AG04450 (cell line): Measurements from ENCODE around the gene FADS1. TPM values are rescaled to one million over a fixed set of nuclear protein-coding genes. Genes with fewer than 3 reads are reported as not detected.

Experiments used
- CTCF ChIA-PET: fragments of 300-600, 350-600 bp; formaldehyde crosslinking; extraction: SDS; loops from one replicate; lab custom pipeline; 2022; ENCODE audit warnings: antibody characterized with exemption, inconsistent platforms; lab: Charles Lee
- POLR2A ChIA-PET: fragments of 350-600 bp; formaldehyde crosslinking; extraction: SDS; loops from one replicate; lab custom pipeline; 2021; ENCODE audit warnings: antibody characterized with exemption, inconsistent platforms; lab: Yijun Ruan, JAX
- DNase-seq: peaks from one replicate; pipeline ENCODE4 v3.0.0-alpha.2; 2011; ENCODE audit warnings: low read depth, low spot score
- H3K27ac ChIP-seq: one replicate; pipeline ENCODE4 v1.5.1; 2012; ENCODE audit warnings: low read depth, low read length, control low read depth
- H3K27me3 ChIP-seq: one replicate; pipeline ENCODE4 v1.6.0; 2012; ENCODE audit warnings: low read length; ENCODE audit not compliant: control insufficient read depth, insufficient read depth
- H3K4me3 ChIP-seq: 2 replicates; pipeline ENCODE4 v1.5.1; 2011; ENCODE audit warnings: mild to moderate bottlenecking, low read depth, low read length, control low read depth
- H3K9me3 ChIP-seq: 2 replicates; pipeline ENCODE4 v1.5.1; 2012; ENCODE audit warnings: low read length; ENCODE audit not compliant: control insufficient read depth, insufficient read depth
- CTCF ChIP-seq: IDR thresholded peaks from 2 replicates; pipeline ENCODE4 v1.5.1; 2011; ENCODE audit warnings: low read depth, low read length, control low read depth, inconsistent platforms
- polyA plus RNA-seq: library from polyadenylated mRNA; depleted of rRNA; stranded (reverse); fragments of >200 nt; gene quantifications from 2 replicates; pipeline ENCODE4 v1.2.3, GENCODE V29; 2011

Gene FADS1
- polyA plus RNA-seq, 1 experiment = 50.4 TPM

GRCh38 chr11:61778920-61779650 lies 37.7 kb downstream of the FADS1 start:
- no peak for TF ChIP-seq CTCF
- ChIA-PET CTCF (interaction anchor here (1.4 kb wide), 1 partner anchor 46 kb away, joined by 5 read pairs; no protein-coding TSS in a partner anchor), POLR2A (no interaction called here)
- H3K27ac ChIP-seq = no peak overlapping the region
- no peaks in the 10 kb centered on the region for H3K27me3 ChIP-seq
- no peak for DNase-seq
- no peak overlapping the region for H3K4me3 ChIP-seq
- H3K9me3 ChIP-seq = no peaks in the 10 kb centered on the region

GRCh38 chr11:61778357-61778886 lies 38.4 kb downstream of the FADS1 start:
- DNase-seq = no peak
- CTCF ChIA-PET = interaction anchor here (1.4 kb wide), 1 partner anchor 45 kb away, joined by 5 read pairs; no protein-coding TSS in a partner anchor
- no peaks in the 10 kb centered on the region for H3K9me3 ChIP-seq
- TF ChIP-seq CTCF = no peak
- no peak overlapping the region for H3K27ac ChIP-seq
- POLR2A ChIA-PET = no interaction called here
- no peaks in the 10 kb centered on the region for H3K27me3 ChIP-seq
- no peak overlapping the region for H3K4me3 ChIP-seq

- no peak for TF ChIP-seq CTCF
- no peaks in the 10 kb centered on the region for H3K27me3 ChIP-seq
- H3K27ac ChIP-seq = no peak overlapping the region
- ChIA-PET POLR2A (no interaction called here), CTCF (interaction anchor here (1.1 to 3.5 kb wide), 4 partner anchors 11 to 30 kb away, joined by 3 to 15 read pairs (median 4); no protein-coding TSS in a partner anchor)
- DNase-seq = no peak
- no peaks in the 10 kb centered on the region for H3K9me3 ChIP-seq
- H3K4me3 ChIP-seq = no peak overlapping the region
Measured at GRCh38 chr11:61777234-61778090, 39.3 kb downstream of the FADS1 start.

- no peaks in the 10 kb centered on the region for H3K9me3 ChIP-seq
- POLR2A ChIA-PET = no interaction called here
- DNase-seq = peak; percentile 45
- H3K27ac ChIP-seq = no peak overlapping the region
- no peaks in the 10 kb centered on the region for H3K27me3 ChIP-seq
- TF ChIP-seq CTCF = peak; percentile 89
- no peak overlapping the region for H3K4me3 ChIP-seq
- CTCF ChIA-PET = interaction anchor here (1.1 to 3.5 kb wide), 5 partner anchors 12 to 29 kb away, joined by 3 to 15 read pairs (median 4); no protein-coding TSS in a partner anchor
Measured at GRCh38 chr11:61776561-61777075, 40.2 kb downstream of the FADS1 start.
